ENCODE data around the gene GPC2. TPM values are rescaled to one million over a fixed set of nuclear protein-coding genes. Genes with fewer than 3 reads are reported as not detected.
"Not testable (repeated sequence)": the region's sequence is repeated elsewhere in the genome, so short reads cannot be mapped to it uniquely, and the experiment has no call there.

Gene GPC2
- total RNA-seq, 1 donor from 2014 or later: 106 TPM

- no peaks in the 10 kb centered on the region for H3K9me3 Mint-ChIP-seq
- no peak overlapping the region for H3K4me3 Mint-ChIP-seq
- no peaks in the 10 kb centered on the region for H3K36me3 Mint-ChIP-seq (ENCODE audit: low read depth)
- peaks cover 2% of the 10 kb centered on the region for H3K27me3 Mint-ChIP-seq (ENCODE audit: low read depth)
- H3K27ac Mint-ChIP-seq (ENCODE audit: unreplicated experiment): no peak overlapping the region
- no peak for DNase-seq (ENCODE audit: low read depth, low spot score)
- TF ChIP-seq CTCF (conservative IDR thresholded peaks at IDR 0.05): no peak
- H3K4me1 Mint-ChIP-seq: peaks cover 7% of the 10 kb centered on the region
These were observed 15.8 kb upstream of the GPC2 start for GRCh38 chr7:100192969-100193368.

DNA sequence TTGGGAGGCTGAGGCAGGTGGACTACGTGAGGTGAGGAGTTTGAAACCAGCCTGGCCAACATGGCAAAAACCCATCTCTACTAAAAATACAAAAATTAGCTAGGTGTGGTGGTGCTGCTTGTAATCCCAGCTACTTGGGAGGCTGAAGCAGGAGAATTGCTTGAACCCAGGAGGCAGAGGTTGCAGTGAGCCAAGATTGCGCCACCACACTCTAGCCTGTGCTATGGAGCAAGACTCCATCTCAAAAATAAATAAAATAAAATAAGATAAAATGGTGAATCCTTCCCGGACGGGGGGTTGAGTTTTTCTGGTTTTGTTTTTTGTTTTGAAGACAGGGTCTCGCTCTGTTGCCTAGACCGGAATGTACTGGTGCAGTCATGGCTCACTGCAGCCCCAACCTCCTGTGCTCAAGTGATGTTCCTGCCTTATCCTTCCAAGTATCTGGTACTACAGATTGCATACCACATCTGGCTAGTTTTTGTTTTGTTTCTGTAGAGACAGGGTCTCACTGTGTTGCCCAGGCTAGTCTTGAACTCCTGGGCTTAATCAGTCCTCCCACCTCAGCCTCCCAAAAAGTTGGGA, 15.2 kb upstream of the GPC2 start:
- not testable (repeated sequence) for H3K4me1 Mint-ChIP-seq; H3K9me3 Mint-ChIP-seq; H3K36me3 Mint-ChIP-seq (ENCODE audit: low read depth); H3K4me3 Mint-ChIP-seq; DNase-seq (ENCODE audit: low read depth, low spot score); H3K27me3 Mint-ChIP-seq (ENCODE audit: low read depth); H3K27ac Mint-ChIP-seq (ENCODE audit: unreplicated experiment)

DNA sequence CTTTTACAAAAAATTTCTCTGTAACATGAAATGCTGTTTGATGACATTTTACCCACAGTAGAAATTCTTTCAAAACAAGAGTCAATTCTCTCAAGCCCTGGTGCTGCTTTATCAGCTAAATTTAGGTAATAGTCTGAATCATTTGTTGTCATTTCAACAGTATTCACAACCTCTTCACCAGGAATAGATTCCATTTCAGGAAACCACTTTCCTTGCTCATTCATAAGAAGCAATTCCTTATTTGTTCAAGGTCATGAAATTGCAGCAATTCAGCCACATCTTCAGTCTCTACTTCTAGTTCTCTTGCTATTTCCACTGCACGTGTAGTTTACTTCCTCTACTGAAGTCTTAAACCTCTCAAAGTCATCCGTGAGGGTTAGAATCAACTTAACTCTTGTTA, 14.6 kb upstream of the GPC2 start:
- no peak for TF ChIP-seq CTCF (conservative IDR thresholded peaks at IDR 0.05)
- Mint-ChIP-seq H3K27me3 (ENCODE audit: low read depth) (peaks cover 2% of the 10 kb centered on the region), H3K27ac (ENCODE audit: unreplicated experiment) (no peak overlapping the region), H3K4me3 (no peak overlapping the region), H3K4me1 (peaks cover 6% of the 10 kb centered on the region), H3K36me3 (ENCODE audit: low read depth) (no peaks in the 10 kb centered on the region), H3K9me3 (no peaks in the 10 kb centered on the region)
- no peak for DNase-seq (ENCODE audit: low read depth, low spot score)

DNA sequence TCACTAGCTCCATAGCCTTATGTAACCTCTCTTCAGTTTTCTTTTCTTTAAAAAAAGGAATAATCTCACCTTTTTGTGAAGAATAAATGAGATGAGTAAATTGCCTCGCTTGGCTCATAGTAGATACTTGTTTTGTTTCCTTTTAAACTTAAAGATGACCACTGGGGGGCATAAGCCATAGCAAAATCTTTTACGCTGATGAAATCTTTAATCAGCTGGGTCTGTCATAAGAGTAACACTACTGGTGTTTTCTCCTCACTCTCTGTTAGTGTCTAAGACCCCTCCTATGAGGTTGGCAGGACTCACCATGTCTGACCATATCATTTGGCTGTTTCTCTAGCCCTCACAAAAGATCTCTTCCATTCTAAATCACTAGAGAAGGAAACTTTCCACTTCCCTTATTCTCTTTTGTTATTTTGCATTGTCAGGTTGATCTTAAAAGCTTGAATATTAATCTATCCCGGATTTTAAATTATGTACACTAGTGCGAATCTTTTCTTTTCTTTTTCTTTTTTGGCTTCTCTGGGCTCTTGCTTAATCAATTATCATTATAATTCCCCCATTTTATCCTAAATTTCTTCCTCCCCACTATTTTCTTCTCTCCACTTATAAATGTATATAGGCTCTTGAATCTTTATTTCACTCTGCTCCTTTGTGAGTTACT, 13.0 kb upstream of the GPC2 start:
- Mint-ChIP-seq H3K27ac (ENCODE audit: unreplicated experiment) (no peak overlapping the region), H3K4me3 (no peak overlapping the region), H3K27me3 (ENCODE audit: low read depth) (peaks cover 2% of the 10 kb centered on the region), H3K9me3 (no peaks in the 10 kb centered on the region), H3K36me3 (ENCODE audit: low read depth) (no peaks in the 10 kb centered on the region), H3K4me1 (peaks cover 6% of the 10 kb centered on the region)
- peak; percentile 55 for TF ChIP-seq CTCF (conservative IDR thresholded peaks at IDR 0.05)
- no peak for DNase-seq (ENCODE audit: low read depth, low spot score)

- peaks cover 6% of the 10 kb centered on the region for H3K4me1 Mint-ChIP-seq
- H3K36me3 Mint-ChIP-seq (ENCODE audit: low read depth): no peaks in the 10 kb centered on the region
- DNase-seq (ENCODE audit: low read depth, low spot score): no peak
- peak; percentile 29 for TF ChIP-seq CTCF (conservative IDR thresholded peaks at IDR 0.05)
- no peak overlapping the region for H3K27ac Mint-ChIP-seq (ENCODE audit: unreplicated experiment)
- peaks cover 2% of the 10 kb centered on the region for H3K27me3 Mint-ChIP-seq (ENCODE audit: low read depth)
- H3K9me3 Mint-ChIP-seq: no peaks in the 10 kb centered on the region
- no peak overlapping the region for H3K4me3 Mint-ChIP-seq
These were observed 11.9 kb upstream of the GPC2 start for GRCh38 chr7:100189061-100189460.

DNA sequence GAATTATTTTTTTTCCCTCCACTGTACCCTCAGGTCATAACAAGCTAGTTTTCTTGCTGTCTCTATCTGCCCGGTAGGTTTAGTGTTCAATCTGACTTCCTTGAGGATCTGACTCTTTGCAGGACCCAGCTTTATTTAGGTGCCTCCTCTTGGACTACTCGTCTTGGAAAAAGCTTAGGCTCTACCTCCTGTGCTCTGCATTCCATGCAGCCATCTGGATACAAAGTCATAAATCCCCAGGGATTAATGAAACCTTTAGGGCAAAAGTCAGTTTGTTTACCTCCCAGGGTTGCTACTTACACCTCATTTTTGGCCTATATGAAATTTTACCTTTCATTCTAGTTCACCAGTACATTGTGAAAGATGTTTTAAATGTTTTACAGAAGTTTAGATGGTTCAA, 8.5 kb upstream of the GPC2 start:
- no peaks in the 10 kb centered on the region for H3K9me3 Mint-ChIP-seq
- no peaks in the 10 kb centered on the region for H3K36me3 Mint-ChIP-seq (ENCODE audit: low read depth)
- no peak for TF ChIP-seq CTCF (conservative IDR thresholded peaks at IDR 0.05)
- DNase-seq (ENCODE audit: low read depth, low spot score): no peak
- H3K4me3 Mint-ChIP-seq: no peak overlapping the region
- peaks cover 13% of the 10 kb centered on the region for H3K4me1 Mint-ChIP-seq
- peaks cover 13% of the 10 kb centered on the region for H3K27me3 Mint-ChIP-seq (ENCODE audit: low read depth)
- no peak overlapping the region for H3K27ac Mint-ChIP-seq (ENCODE audit: unreplicated experiment)

DNA sequence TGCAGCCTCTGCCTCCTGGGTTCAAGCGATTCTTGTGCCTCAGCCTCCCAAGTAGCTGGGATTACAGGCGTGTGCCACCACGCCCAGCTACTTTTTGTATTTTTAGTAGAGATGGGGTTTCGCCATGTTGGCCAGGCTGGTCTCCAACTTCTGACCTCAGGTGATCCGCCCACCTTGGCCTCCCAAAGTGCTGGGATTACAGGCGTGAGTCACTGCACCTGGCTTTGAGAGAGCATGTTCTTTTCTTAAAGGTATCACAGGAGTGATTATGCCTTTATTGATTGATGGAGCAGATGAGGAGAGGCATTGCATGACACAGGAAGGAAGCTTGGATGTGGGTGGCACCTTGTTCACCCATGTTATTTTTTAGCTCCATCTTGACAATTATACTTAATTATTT, 5.9 kb upstream of the GPC2 start:
- not testable (repeated sequence) for H3K9me3 Mint-ChIP-seq; H3K4me3 Mint-ChIP-seq; DNase-seq (ENCODE audit: low read depth, low spot score); H3K36me3 Mint-ChIP-seq (ENCODE audit: low read depth); H3K4me1 Mint-ChIP-seq; H3K27ac Mint-ChIP-seq (ENCODE audit: unreplicated experiment)
- peaks cover 19% of the 10 kb centered on the region for H3K27me3 Mint-ChIP-seq (ENCODE audit: low read depth)

- not testable (repeated sequence) for H3K4me1 Mint-ChIP-seq; H3K36me3 Mint-ChIP-seq (ENCODE audit: low read depth); DNase-seq (ENCODE audit: low read depth, low spot score); H3K27ac Mint-ChIP-seq (ENCODE audit: unreplicated experiment); H3K4me3 Mint-ChIP-seq; H3K9me3 Mint-ChIP-seq
- peaks cover 19% of the 10 kb centered on the region for H3K27me3 Mint-ChIP-seq (ENCODE audit: low read depth)
These were observed 5.4 kb upstream of the GPC2 start for GRCh38 chr7:100182616-100183015.

- Mint-ChIP-seq H3K4me3 (peak overlapping the region; percentile 40), H3K4me1 (peaks cover 31% of the 10 kb centered on the region), H3K27me3 (ENCODE audit: low read depth) (peaks cover 19% of the 10 kb centered on the region)
- not testable (repeated sequence) for H3K9me3 Mint-ChIP-seq; DNase-seq (ENCODE audit: low read depth, low spot score); H3K36me3 Mint-ChIP-seq (ENCODE audit: low read depth); H3K27ac Mint-ChIP-seq (ENCODE audit: unreplicated experiment)
These were observed 2.9 kb upstream of the GPC2 start for GRCh38 chr7:100180084-100180483.

All from neural crest cell (in vitro differentiated cells).